GM12874 (cell line): ENCODE data around the gene IGFBPL1.

Source experiments
- CTCF ChIP-seq: IDR thresholded peaks from 2 replicates; pipeline ENCODE4 v1.5.1; 2011; ENCODE audit warnings: low read depth, mild to moderate bottlenecking, control low read depth, low read length, moderate library complexity; ENCODE audit not compliant: insufficient read depth

IGFBPL1 gene

DNA sequence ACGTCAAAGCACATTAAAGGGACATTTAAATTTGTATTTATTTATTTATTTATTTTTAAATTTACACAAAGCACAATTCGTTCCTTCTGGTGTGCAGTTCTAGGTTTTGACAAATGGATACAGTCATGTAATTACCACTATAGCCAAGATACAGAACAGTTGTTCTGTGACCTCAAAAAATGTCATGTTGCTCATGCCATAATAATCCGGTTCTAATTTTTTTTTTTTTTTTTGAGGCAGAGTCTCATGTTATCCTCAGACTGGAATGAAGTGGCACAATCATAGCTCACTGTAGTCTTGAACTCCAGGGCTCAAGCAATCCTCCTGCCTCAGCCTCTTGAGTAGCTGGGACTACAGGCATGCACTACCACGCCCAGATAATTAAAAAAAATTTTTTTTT is 7.8 kb downstream of the IGFBPL1 start:
- no peak for TF ChIP-seq CTCF

GRCh38 chr9:38415856-38416255 is 8.4 kb downstream of the IGFBPL1 start:
- TF ChIP-seq CTCF = no peak

- TF ChIP-seq CTCF = no peak
Measured at GRCh38 chr9:38414040-38414723, 10.1 kb downstream of the IGFBPL1 start.

DNA sequence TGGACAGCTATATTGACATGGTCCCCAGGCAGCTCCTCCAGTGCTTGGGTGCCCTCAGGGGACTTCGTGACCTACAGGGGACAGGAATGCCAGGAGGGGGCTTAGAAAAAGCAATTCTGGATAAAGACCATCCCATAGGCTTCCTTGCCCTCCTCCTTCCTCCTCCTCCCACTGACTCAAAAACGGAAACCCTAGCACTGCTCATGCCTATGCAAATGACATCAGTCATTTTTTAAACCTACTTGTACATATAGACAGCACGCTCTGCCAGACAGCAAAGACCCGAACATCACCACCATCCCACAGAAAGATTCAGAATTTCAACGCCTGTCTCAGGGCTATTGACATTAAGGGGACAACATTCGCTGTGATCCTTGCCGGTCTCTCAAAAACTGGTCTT is 11.0 kb downstream of the IGFBPL1 start:
- no peak for TF ChIP-seq CTCF

DNA sequence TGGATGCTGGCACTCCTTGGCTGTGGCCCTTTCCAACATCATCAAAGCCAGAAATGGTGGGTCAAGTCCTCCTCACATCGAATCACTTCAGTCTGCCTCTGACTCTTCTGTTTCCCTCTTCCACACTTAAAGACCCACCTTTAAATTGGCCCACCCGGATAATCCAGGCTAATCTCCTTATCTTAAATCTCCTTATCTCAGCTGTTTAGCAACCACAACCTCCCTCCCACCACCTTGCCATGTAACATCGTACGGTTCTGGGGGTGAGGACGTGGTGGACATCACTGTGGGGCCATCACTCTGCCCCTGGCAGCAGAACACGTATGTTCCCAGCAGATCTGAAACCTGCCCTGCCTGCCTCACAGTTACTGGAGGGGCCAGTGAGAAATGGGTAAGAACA is 11.5 kb downstream of the IGFBPL1 start:
- no peak for TF ChIP-seq CTCF

GRCh38 chr9:38408719-38409118 is 15.5 kb downstream of the IGFBPL1 start:
- no peak for TF ChIP-seq CTCF

- TF ChIP-seq CTCF = no peak
Measured at GRCh38 chr9:38406476-38407186, 17.6 kb downstream of the IGFBPL1 start.
